GM12865 (cell line): Measurements from ENCODE around the gene CHST12.

Experiments
- DNase-seq: peaks from one replicate; pipeline ENCODE4 v3.0.0; 2010; ENCODE audit warnings: low read depth
- H3K4me3 ChIP-seq: 2 replicates; pipeline ENCODE4 v1.5.1; 2011; ENCODE audit warnings: mild to moderate bottlenecking, low read depth, low read length, control low read depth
- TF ChIP-seq, protein P1 (sequence below): IDR thresholded peaks from 2 replicates; pipeline ENCODE4 v1.5.1; 2011; ENCODE audit warnings: low read length, control low read depth, low read depth, inconsistent platforms; ENCODE audit not compliant: insufficient read depth; ENCODE audit errors: missing control alignments

The CHST12 gene

DNA sequence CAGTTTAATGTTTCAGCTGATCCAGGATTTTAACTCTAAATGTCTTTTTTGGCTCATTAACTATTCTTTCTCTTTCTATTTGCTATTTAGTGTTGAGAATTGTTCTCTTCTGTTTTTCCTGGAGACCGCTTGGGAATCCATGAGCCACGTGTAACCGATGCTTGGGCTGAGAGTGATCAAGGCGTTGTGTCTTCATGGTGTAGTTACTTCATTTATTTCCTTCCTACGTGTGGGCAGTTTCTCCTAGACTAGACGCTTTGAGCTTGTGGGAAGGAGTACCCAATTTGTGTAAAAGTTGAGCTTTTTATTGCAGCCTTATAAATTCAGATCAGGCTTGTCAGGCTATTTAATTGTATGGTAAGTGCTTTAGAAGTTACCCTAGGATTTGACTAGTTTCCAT is 45.8 kb upstream of the CHST12 start:
- H3K4me3 ChIP-seq, result no peak overlapping the region
- DNase-seq, result no peak
- TF ChIP-seq, protein P1, sequence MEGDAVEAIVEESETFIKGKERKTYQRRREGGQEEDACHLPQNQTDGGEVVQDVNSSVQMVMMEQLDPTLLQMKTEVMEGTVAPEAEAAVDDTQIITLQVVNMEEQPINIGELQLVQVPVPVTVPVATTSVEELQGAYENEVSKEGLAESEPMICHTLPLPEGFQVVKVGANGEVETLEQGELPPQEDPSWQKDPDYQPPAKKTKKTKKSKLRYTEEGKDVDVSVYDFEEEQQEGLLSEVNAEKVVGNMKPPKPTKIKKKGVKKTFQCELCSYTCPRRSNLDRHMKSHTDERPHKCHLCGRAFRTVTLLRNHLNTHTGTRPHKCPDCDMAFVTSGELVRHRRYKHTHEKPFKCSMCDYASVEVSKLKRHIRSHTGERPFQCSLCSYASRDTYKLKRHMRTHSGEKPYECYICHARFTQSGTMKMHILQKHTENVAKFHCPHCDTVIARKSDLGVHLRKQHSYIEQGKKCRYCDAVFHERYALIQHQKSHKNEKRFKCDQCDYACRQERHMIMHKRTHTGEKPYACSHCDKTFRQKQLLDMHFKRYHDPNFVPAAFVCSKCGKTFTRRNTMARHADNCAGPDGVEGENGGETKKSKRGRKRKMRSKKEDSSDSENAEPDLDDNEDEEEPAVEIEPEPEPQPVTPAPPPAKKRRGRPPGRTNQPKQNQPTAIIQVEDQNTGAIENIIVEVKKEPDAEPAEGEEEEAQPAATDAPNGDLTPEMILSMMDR, result no peak

- DNase-seq, result no peak
- H3K4me3 ChIP-seq, result no peak overlapping the region
- TF ChIP-seq, protein P1, result no peak
These were observed 44.4 kb upstream of the CHST12 start for GRCh38 chr7:2358968-2359527.

DNA sequence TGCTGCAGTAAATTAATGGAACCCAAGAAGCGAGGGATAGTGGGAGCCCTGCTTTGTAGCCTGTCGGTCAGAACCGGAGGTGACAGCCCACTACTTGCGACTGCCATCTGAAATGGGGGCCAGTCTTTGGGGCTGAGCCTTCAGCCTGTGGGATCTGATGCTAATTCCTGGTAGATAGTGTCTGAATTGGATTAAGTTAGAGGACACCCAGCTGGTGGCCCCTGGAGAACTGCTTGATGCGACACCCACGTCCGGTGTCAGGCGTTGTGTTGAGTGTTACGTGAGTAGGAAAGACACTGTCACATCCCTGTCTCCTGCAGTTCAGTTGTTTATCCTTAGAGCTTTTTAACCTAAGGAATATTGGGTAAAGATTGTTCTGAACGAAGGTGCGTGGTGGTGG is 43.8 kb upstream of the CHST12 start:
- DNase-seq, result no peak
- TF ChIP-seq, protein P1, result no peak
- H3K4me3 ChIP-seq, result no peak overlapping the region

DNA sequence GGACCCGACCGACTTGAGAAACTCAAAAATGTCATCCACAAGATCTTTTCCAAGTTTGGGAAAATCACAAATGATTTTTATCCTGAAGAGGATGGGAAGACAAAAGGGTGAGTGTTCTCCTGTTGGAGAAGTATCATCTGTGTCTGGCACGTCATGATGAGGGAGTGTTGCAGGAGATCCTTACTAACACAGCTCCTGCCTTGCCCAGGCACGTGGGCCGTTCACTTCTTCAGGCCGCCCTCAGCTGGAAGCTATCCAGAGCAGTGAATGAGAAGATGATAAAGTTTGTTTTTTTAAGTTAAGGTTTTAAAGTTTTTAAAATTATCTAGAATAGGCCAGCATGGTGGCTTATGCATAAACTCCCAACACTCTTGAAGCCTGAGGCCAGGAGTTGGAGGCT is 42.6 kb upstream of the CHST12 start:
- no peak for DNase-seq
- no peak overlapping the region for H3K4me3 ChIP-seq
- TF ChIP-seq, protein P1, result no peak

DNA sequence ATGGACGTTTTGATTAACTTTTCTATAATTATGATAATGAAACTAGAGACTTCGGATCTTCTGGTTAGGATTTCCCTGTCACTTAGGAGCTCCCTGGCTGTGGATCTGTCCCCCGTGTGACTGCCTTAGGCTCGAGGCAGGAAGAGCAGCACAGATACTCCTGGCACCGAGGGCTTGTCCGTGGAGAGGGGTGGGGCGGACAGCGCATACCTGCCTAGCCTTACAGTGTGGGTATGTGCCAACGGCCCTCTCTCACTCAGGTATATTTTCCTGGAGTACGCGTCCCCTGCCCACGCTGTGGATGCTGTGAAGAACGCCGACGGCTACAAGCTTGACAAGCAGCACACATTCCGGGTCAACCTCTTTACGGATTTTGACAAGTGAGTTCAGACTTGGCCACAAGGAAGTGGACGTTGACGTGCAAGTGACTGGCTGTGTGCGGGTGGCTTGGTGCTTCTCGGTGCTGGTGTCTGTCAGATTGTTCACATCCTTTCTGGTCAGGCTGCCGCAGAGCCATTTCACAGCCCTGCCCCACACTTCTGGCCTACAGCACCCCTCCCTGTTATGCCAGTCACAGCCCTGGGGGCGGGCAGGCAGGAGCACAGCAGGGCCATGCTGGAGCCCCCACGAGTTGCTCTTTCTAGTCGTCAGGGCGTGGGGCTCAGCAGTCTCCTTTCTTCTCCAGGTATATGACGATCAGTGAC is 40.9 kb upstream of the CHST12 start:
- no peak for DNase-seq
- TF ChIP-seq, protein P1, result no peak
- no peak overlapping the region for H3K4me3 ChIP-seq

- TF ChIP-seq, protein P1, result no peak
- no peak for DNase-seq
- H3K4me3 ChIP-seq, result no peak overlapping the region
These were observed 34.3 kb upstream of the CHST12 start for GRCh38 chr7:2369139-2369538.

GRCh38 chr7:2371329-2371728 is 32.1 kb upstream of the CHST12 start:
- TF ChIP-seq, protein P1, result no peak
- H3K4me3 ChIP-seq, result no peak overlapping the region

More at GRCh38 chr7:2371329-2371728, 32.1 kb upstream of the CHST12 start:
- no peak for DNase-seq
